ENCODE data around the gene SMURF2.
A peak's percentile ranks its signal among the peaks of the same experiment; 100 is the strongest.
"Not testable (repeated sequence)": the region's sequence is repeated elsewhere in the genome, so short reads cannot be mapped to it uniquely, and the experiment has no call there.

SMURF2 gene

DNA sequence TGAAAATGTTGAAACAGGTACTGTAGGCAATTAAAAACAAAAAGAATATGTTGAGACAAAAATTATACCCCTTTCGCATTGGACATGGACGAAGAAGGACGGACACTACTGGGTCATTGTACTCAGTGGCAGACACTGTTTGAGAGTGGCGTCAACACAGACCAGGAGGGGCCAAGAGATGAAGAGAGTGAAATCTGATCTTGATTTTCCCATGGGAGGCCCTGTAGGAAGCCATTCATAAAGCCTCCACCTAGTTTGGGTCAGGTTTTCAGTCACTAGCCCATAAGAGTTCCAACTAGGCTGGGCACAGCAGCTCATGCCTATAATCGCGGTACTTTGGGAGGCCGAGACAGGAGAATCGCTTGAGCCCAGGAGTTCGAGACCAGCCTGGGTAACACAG is 23.6 kb upstream of the SMURF2 start:
- TF ChIP-seq, protein P1, sequence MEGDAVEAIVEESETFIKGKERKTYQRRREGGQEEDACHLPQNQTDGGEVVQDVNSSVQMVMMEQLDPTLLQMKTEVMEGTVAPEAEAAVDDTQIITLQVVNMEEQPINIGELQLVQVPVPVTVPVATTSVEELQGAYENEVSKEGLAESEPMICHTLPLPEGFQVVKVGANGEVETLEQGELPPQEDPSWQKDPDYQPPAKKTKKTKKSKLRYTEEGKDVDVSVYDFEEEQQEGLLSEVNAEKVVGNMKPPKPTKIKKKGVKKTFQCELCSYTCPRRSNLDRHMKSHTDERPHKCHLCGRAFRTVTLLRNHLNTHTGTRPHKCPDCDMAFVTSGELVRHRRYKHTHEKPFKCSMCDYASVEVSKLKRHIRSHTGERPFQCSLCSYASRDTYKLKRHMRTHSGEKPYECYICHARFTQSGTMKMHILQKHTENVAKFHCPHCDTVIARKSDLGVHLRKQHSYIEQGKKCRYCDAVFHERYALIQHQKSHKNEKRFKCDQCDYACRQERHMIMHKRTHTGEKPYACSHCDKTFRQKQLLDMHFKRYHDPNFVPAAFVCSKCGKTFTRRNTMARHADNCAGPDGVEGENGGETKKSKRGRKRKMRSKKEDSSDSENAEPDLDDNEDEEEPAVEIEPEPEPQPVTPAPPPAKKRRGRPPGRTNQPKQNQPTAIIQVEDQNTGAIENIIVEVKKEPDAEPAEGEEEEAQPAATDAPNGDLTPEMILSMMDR (IDR thresholded peaks at IDR 0.05; ENCODE audit: control insufficient read depth, insufficient read depth, low read depth, low read length, missing control alignments) = no peak
- no peak for DNase-seq (ENCODE audit: low read depth)

DNA sequence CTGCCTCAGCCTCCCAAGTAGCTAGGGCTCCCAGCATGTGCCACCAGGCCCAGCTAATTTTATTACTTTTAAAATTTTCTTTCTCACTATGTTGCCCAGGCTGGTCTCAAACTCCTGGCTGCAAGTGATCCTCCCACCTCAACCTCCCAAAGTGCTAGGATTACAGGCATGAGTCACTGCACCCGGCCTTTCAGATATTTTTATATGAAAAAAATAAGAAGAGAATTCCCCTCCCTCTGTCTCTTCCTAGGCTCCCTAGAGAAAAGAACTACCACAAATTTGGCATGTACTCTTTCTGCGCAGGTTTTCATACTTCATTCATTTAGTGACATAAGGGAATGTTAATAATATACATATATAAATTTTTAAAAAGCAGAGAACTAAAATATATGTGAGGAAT is 21.7 kb upstream of the SMURF2 start:
- TF ChIP-seq, protein P1 (IDR thresholded peaks at IDR 0.05; ENCODE audit: control insufficient read depth, insufficient read depth, low read depth, low read length, missing control alignments) = no peak
- no peak overlapping the region for H3K4me3 ChIP-seq (ENCODE audit: control insufficient read depth, low read depth, low read length)
- no peak for DNase-seq (ENCODE audit: low read depth)

More for the DNA sequence above, 23.6 kb upstream of the SMURF2 start:
- H3K4me3 ChIP-seq (ENCODE audit: control insufficient read depth, low read depth, low read length) = no peak overlapping the region

DNA sequence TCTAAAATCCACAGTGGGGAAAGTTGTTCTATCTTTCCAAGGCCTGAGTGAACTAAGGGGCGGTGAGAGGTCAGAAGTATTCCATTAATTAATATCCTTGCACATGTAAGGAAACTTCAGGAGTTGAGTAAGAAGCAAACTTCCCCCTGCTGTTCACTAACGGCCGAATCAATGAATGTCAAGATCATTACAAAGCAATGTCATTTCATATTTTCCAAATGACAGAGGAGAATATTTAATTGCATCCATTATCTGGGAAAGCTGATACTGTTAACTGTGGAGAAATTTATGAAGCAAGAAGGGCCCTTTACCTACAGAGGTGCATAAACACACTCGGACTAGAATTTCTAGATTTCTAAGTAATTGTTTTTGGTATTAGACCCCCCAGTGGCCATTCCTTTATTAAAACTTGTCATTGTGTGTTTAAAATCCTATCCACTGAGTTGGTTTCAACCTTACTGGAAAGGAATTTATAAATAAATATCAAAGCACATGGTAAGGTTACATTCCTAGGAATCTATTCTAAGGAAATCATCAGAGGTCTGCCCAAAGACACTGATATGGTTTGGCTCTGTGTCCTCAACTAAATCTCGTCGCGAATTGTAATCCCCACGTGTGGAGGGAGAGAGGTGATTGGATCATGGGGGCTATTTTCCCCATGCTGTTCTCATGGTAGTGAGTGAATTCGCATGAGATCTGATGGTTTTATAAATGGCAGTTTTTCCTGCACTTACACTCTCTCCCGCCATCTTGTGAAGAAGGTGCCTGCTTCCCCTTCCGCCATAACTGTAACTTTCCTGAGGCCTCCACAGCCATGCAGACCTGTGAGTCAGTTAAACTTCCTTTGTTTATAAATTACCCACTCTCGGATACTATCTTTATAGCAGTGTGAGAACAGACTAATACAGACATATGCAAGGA is 20.4 kb upstream of the SMURF2 start:
- TF ChIP-seq, protein P1 (IDR thresholded peaks at IDR 0.05; ENCODE audit: control insufficient read depth, insufficient read depth, low read depth, low read length, missing control alignments) = peak; percentile 3
- peak; percentile 44 for DNase-seq (ENCODE audit: low read depth)
- no peak overlapping the region for H3K4me3 ChIP-seq (ENCODE audit: control insufficient read depth, low read depth, low read length)

DNA sequence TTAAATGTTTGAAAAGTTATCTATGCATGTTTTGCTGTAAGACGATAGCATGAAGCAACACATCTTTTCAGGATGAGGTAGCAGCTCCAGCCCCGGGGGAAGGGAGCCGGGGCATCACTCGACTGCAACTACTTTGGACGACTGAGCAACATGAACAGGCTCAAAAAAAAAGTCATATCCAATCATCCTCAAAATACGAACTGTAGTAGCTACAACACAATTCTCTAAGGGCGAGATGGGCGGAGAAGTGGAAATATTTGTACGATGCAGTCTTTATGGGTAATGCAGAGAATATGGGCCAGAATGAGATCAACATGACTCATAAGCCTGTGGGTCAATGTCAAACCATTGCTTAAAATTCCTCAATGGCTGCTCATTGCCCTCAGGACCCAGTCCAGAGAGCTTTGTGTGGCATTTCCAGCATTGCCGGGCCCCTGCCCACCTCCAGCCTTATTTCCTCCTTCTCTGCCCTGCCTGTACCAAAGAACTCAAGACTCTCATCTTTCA is 17.7 kb upstream of the SMURF2 start:
- no peak overlapping the region for H3K4me3 ChIP-seq (ENCODE audit: control insufficient read depth, low read depth, low read length)
- TF ChIP-seq, protein P1 (IDR thresholded peaks at IDR 0.05; ENCODE audit: control insufficient read depth, insufficient read depth, low read depth, low read length, missing control alignments) = no peak
- peak; percentile 94 for DNase-seq (ENCODE audit: low read depth)

DNA sequence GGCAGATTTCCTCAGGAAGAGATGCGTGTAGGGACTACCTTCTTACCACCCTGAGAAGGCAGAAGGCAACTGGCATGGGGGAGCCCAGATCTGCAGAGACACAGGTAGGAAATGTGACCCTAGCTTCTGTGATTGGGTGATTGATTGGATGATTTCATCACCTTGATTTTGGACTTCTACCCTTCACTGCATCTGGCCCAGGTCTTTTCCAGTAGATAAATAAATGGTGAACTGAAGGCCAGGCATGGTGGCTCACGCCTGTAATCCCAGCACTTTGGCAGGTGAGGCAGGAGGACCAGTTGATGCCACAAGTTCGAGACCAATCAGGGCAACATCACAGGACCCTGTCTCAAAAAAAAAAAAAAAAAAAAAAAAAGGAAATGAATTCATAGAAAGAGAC is 14.7 kb upstream of the SMURF2 start:
- H3K4me3 ChIP-seq (ENCODE audit: control insufficient read depth, low read depth, low read length) = no peak overlapping the region
- TF ChIP-seq, protein P1 (IDR thresholded peaks at IDR 0.05; ENCODE audit: control insufficient read depth, insufficient read depth, low read depth, low read length, missing control alignments) = no peak
- no peak for DNase-seq (ENCODE audit: low read depth)

DNA sequence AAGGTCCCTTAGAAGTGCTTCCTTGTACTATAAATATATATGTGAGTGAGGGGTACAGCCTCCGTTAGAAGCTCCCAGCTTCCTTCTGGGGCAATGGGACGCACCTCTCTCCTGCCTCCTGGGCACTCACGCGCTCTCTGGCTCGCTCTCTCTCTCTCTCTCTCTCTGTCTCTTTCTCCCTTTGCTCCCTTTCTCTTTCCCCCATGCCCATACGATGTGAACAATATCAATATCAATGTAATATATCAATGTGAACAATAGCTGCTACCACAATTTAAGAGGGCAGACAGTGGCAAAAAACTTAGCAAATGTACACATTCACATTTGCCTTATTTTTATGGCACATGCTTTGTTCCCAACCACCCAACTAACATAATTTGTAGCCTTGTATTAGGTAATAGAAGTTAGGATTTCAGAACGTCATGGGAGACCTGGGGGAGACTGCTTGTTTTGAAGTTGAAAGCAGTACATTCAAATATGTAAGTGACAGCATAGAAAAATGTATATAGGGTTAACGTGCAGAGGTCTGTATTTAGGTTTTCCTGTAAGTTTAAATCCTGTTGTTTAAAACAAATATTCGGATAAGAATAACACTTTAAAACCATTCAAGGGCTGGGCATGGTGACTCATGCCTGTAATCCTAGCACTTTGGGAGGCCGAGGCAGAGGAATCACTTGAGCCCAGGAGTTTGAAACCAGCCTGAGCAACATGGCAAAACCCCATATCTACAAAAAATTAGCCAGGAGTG is 8.9 kb upstream of the SMURF2 start:
- not testable (repeated sequence) for DNase-seq (ENCODE audit: low read depth); H3K4me3 ChIP-seq (ENCODE audit: control insufficient read depth, low read depth, low read length)

DNA sequence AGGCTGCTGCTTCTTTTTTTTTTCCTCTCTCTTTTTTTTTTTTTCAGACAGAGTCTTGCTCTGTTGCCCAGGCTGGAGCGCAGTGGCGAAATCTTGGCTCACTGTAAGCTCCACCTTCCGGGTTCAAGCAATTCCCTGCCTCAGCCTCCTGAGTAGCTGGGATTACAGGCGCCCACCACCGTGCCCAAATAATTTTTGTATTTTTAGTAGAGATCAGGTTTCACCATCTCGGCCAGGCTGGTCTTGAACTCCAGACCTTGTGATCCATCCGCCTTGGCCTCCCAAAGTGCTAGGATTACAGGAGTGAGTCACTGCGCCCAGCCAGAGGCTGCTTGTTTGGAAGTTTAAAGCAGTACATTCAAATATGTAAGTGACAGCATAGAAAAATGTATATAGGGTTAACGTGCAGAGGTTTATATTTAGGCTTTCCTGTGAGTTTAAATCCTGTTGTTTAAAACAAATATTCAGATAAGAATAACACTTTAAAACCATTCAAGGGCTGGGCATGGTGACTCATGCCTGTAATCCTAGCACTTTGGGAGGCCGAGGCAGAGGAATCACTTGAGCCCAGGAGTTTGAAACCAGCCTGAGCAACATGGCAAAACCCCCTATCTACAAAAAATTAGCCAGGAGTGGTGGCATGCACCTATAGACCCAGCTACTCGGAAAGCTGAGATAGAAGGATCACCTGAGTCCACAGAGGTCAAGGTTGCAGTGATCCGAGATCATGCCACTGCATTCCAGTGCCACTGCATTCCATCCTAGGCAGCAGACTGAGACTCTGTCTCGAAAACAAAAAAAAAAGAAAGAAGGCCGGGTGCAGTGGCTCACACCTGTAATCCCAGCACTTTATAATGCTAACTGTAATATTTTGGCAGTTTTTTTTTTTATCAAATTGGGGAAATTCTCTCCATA is 6.0 kb upstream of the SMURF2 start:
- DNase-seq (ENCODE audit: low read depth); H3K4me3 ChIP-seq (ENCODE audit: control insufficient read depth, low read depth, low read length): not testable (repeated sequence)

DNA sequence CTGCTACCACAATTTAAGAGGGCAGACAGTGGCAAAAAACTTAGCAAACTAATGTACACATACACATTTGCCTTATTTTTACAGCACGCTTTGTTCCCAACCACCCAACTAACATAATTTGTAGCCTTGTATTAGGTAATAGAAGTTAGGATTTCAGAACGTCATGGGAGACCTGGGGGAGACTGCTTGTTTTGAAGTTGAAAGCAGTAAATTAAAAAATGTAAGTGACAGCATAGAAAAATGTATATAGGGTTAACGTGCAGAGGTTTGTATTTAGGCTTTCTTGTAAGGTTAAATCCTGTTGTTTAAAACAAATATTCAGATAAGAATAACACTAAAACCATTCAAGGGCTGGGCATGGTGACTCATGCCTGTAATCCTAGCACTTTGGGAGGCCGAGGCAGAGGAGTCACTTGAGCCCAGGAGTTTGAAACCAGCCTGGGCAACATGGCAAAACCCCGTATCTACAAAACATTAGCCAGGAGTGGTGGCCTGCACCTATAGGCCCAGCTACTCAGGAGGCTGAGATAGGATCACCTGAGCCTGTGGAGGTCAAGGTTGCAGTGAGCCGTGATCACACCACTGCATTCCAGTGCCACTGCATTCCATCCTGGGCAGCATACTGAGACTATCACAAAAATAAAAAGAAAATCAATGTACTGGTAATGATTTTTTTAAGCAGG is 2.3 kb upstream of the SMURF2 start:
- not testable (repeated sequence) for DNase-seq (ENCODE audit: low read depth); H3K4me3 ChIP-seq (ENCODE audit: control insufficient read depth, low read depth, low read length)

DNA sequence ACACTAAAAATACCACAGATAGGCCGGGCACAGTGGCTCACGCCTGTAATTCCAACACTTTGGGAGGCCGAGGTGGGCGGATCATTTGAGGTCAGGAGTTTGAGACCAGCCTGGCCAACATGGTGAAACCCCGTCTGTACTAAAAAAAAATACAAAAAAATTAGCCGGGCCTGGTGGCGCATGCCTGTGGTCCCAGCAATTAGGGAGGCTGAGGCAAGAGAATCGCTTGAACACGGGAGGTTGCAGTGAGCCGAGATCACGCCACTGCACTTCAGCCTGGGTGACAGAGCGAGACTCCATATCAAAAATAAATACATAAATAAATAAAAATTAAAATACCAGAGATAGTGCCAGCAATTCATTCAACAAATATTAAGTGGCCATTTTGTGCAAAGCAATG is 1.7 kb upstream of the SMURF2 start:
- not testable (repeated sequence) for H3K4me3 ChIP-seq (ENCODE audit: control insufficient read depth, low read depth, low read length); DNase-seq (ENCODE audit: low read depth)
